C4-2B (cell line): ENCODE data around the gene CTTNBP2.

Source experiments
- H3K27ac ChIP-seq: fragments of 450-650 bp; 2 replicates; pipeline ENCODE4 v1.5.1; 2017
- ZFX ChIP-seq: fragments of 450-650 bp; IDR thresholded peaks from 2 replicates; pipeline ENCODE4 v1.6.1; 2017
- TF ChIP-seq, protein P1 (sequence below): fragments of 450-650 bp; conservative IDR thresholded peaks from 2 replicates; pipeline ENCODE4 v1.5.1; 2017; ENCODE audit warnings: mild to moderate bottlenecking

The CTTNBP2 gene

DNA sequence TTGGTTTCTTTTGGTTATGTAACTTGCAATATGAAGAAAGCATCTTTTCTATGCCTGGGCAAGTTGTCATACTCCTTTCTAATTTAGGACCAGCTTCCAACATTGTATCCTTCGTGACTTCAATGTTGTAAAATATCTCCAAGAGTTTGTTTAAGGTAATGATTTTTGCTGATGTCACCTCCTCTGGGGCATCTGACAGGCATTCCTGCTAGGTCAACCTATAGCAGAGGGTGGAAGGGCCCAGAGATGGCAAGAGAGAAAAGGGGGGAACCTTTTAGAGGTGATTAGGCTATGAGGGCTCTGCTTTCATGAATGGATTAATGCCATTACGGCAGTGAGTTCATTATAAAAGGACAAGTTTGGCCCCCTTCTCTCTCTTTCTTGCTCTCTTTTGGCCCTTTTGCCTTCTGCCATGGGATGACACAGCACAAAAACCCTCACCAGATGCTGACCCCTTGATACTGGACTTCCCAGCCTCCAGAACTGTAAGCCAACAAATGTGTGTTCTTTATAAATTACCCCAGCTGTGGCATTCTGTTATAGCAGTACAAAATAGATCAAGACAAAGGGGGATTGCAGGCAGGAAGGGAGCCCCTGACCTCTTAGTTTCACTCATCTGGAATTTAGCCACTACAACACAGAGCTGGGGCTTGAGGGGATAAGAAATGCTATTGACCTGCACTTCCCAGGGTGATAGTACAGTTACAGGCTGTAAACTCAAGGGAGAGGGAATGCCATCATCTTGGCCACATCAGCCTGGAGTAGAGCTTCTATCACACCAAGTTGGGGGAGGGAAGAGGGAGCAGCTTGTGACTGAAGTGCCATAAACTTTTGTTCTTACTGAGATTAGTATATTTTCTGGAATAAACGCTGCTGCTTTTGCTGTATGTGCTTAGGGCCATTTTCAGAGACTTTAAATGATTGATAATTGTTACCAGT is 197.5 kb downstream of the CTTNBP2 start:
- H3K27ac ChIP-seq, result no peak overlapping the region
- TF ChIP-seq, protein P1, sequence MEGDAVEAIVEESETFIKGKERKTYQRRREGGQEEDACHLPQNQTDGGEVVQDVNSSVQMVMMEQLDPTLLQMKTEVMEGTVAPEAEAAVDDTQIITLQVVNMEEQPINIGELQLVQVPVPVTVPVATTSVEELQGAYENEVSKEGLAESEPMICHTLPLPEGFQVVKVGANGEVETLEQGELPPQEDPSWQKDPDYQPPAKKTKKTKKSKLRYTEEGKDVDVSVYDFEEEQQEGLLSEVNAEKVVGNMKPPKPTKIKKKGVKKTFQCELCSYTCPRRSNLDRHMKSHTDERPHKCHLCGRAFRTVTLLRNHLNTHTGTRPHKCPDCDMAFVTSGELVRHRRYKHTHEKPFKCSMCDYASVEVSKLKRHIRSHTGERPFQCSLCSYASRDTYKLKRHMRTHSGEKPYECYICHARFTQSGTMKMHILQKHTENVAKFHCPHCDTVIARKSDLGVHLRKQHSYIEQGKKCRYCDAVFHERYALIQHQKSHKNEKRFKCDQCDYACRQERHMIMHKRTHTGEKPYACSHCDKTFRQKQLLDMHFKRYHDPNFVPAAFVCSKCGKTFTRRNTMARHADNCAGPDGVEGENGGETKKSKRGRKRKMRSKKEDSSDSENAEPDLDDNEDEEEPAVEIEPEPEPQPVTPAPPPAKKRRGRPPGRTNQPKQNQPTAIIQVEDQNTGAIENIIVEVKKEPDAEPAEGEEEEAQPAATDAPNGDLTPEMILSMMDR, result no peak
- TF ChIP-seq ZFX, result no peak

DNA sequence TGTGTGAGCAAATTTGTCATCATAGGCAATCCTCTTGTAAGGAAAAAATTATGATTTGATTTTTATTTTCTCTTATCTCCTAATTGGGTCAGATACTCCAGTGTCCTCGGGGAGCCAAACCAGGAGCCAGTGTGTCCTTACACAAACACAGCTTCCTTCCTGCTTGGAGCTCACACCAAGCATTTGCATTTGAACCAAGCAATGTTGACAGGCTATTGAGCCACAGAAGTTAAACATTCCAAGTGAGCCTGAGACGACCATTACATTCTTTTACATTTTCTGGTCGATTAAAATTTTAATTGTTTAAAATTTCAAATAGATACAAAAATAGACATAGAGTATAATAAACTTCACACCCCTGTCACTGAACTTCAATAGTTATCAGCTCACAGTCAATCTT is 198.6 kb downstream of the CTTNBP2 start:
- no peak overlapping the region for H3K27ac ChIP-seq
- TF ChIP-seq, protein P1, result no peak
- TF ChIP-seq ZFX, result no peak

DNA sequence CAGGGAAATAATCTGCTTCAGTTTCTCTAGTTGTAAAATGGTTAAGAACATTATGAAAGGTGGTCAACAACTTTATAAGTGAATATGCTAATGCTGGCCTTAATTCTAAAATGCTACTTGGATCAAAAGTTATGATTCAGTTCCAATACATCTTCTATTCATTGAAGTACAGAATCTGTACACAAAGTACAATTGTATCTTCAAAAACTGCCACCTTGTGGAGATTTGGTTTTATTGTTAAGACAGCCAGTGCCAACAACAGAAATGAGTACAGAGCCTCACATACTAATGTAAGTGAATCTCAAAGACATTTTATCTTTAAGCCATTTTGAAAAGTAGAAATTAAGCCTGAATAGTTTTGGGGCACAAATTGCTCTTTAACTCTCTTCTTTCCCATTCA is 199.4 kb downstream of the CTTNBP2 start:
- TF ChIP-seq, protein P1, result peak; percentile 70
- TF ChIP-seq ZFX, result no peak

DNA sequence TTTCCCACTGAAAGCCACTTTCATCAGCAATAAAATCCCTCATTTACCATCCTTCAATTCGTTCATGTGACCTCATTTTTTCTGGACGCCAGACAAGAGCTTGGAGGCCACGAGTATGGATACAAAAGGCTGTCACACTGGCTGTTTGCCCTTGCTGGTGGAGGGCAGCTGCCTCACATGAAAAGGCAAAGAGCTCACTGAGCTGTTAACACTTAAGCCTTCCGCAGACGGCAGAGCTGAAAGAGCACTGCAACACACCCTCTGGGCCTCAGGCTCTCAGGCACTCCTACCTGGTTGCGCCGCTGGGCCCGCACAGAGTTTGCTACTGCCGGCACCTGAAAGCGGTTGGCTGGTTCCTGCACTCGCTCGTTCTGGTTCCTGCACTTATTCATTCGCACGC is 199.9 kb downstream of the CTTNBP2 start:
- H3K27ac ChIP-seq, result peak overlapping the region; percentile 81
- TF ChIP-seq, protein P1, result no peak
- TF ChIP-seq ZFX, result no peak

More for the DNA sequence above, 199.4 kb downstream of the CTTNBP2 start:
- H3K27ac ChIP-seq, result peak overlapping the region; percentile 81

DNA sequence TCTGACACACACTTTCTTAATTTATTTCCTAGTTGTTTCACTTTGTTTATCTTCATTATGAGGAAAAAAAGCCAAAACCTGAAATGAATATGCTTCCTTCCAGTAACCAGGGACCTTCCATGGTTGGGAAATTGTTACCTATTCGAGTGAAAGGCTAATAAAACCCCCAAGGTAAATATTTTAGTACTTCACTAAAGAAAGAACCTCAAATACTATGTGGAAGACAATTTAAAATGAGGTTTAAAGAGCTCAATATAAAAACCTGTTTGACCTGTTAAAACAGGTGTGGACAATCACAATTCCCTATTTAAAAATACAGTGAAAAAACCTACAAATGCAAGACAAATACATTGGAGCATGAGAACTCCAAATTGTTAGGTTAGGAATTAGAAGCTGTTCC is 200.8 kb downstream of the CTTNBP2 start:
- peak overlapping the region; percentile 81; the same call in 1 of the 2 replicates for H3K27ac ChIP-seq
- TF ChIP-seq, protein P1, result no peak
- no peak for TF ChIP-seq ZFX

DNA sequence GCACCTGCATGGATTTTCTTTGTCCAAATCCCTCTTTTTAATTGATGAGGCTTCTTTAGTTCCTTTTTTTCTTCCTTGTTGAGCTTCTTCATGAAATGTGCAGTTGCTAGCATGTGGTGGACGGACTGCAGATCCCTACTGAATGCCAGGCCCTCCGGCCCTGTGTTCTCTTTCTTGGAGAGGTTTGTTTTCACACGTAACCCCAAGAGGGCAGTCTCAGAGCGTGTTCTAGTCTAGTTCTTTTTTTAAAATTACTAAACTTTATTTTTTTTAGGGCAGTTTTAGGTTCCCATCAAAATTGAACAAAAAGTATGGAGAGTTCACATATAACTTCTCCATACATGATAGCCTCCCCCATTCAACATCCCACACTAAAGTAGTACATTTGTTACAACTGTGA is 203.4 kb downstream of the CTTNBP2 start:
- no peak for TF ChIP-seq ZFX
- TF ChIP-seq, protein P1, result no peak
- H3K27ac ChIP-seq, result no peak overlapping the region

DNA sequence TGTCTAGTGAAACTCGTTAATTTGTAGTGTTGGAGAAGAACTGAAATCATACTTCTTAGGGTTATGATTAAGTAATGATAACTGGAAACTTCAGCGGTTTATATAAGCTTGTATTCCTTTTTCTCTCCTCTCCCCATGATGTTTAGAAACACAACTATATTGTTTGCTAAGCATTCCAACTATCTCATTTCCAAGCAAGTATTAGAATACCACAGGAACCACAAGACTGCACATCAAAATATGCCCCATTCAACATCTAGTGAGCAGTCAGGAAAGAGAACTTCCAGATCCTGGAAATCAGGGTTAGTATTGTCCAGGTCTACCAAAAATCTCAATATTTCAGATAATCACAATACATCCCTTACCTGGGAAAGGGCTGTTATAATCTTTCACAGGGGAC is 205.8 kb downstream of the CTTNBP2 start:
- H3K27ac ChIP-seq, result no peak overlapping the region
- no peak for TF ChIP-seq ZFX
